OCI-LY3 (cell line): ENCODE data around the gene HOXD12.

Experiments used
- H2AFZ ChIP-seq: fragments of 200-600, 300-600 bp; shearing (Covaris generic); 2 replicates; pipeline ENCODE4 v1.6.0; 2014; ENCODE audit warnings: antibody characterized with exemption, low read depth, low read length
- H3K27ac ChIP-seq: fragments of 200-600, 300-600 bp; sonication (generic); 2 replicates; pipeline ENCODE4 v1.5.1; 2014; ENCODE audit warnings: mild to moderate bottlenecking, low read length, moderate library complexity, mixed read lengths
- H3K27me3 ChIP-seq: fragments of 200-600, 300-600 bp; sonication (generic); 2 replicates; pipeline ENCODE4 v1.6.1; 2014; ENCODE audit warnings: low read depth, low read length, mixed read lengths
- H3K36me3 ChIP-seq: fragments of 200-600, 300-600 bp; sonication (generic); replicated peaks from 2 replicates; pipeline ENCODE3; 2014; ENCODE audit warnings: low read depth, low read length, mixed read lengths
- H3K4me1 ChIP-seq: fragments of 300-600, 200-600 bp; sonication (generic); 2 replicates; pipeline ENCODE4 v1.6.1; 2014; ENCODE audit warnings: low read length, mixed read lengths
- H3K4me2 ChIP-seq: fragments of 200-600, 300-600 bp; sonication (generic); 2 replicates; pipeline ENCODE4 v1.6.1; 2014; ENCODE audit warnings: low read length, mixed read lengths
- H3K4me3 ChIP-seq: fragments of 300-600, 200-600 bp; sonication (generic); 2 replicates; pipeline ENCODE4 v1.5.1; 2014; ENCODE audit warnings: antibody characterized with exemption, mild to moderate bottlenecking, low read length, moderate library complexity
- H3K79me2 ChIP-seq: fragments of 300-600, 200-600 bp; shearing (Covaris generic); 2 replicates; pipeline ENCODE4 v1.6.1; 2014; ENCODE audit warnings: mild to moderate bottlenecking, low read length, mixed read lengths
- H3K9ac ChIP-seq: fragments of 300-600, 200-600 bp; shearing (Covaris generic); 2 replicates; pipeline ENCODE4 v1.6.0; 2014; ENCODE audit warnings: mild to moderate bottlenecking, low read length, moderate library complexity
- H3K9me3 ChIP-seq: fragments of 200-600, 300-600 bp; shearing (Covaris generic); 2 replicates; pipeline ENCODE4 v1.6.1; 2014; ENCODE audit warnings: low read length, mixed read lengths; ENCODE audit not compliant: insufficient read depth
- H4K20me1 ChIP-seq: fragments of 200-600, 300-600 bp; sonication (generic); 2 replicates; pipeline ENCODE4 v1.6.1; 2016; ENCODE audit warnings: low read length, mixed read lengths; ENCODE audit not compliant: insufficient read depth
- CTCF ChIP-seq: fragments of 200-600, 300-600 bp; sonication (generic); IDR thresholded peaks from 2 replicates; pipeline ENCODE4 v1.5.1; 2014; ENCODE audit warnings: antibody characterized with exemption, low read length, low read depth
- EZH2phosphoT487 ChIP-seq: fragments of 200-600 bp; shearing (Covaris generic); IDR thresholded peaks from 2 replicates; pipeline ENCODE4 v1.6.1; 2018; ENCODE audit warnings: antibody characterized with exemption, mixed run types, low read depth

Gene HOXD12

GRCh38 chr2:176122052-176122682 is 22.6 kb downstream of the HOXD12 start:
- Histone ChIP-seq H3K79me2 (no peaks in the 10 kb centered on the region), H3K9ac (no peak overlapping the region), H3K27ac (no peak overlapping the region), H3K4me3 (no peak overlapping the region), H3K9me3 (no peaks in the 10 kb centered on the region), H3K27me3 (no peaks in the 10 kb centered on the region), H3K4me2 (no peak overlapping the region), H3K4me1 (no peaks in the 10 kb centered on the region), H3K36me3 (no peaks in the 10 kb centered on the region), H2AFZ (no peak overlapping the region), H4K20me1 (no peaks in the 10 kb centered on the region)
- TF ChIP-seq CTCF (no peak), EZH2phosphoT487 (no peak)

- Histone ChIP-seq H3K9ac (no peak within 1 kb of the TSS), H3K36me3 (no peaks in the 10 kb centered on the region), H4K20me1 (no peaks in the 10 kb centered on the region), H3K79me2 (no peaks in the 10 kb centered on the region), H3K4me3 (no peak within 1 kb of the TSS), H2AFZ (no peak within 1 kb of the TSS), H3K27me3 (no peaks in the 10 kb centered on the region), H3K4me1 (no peaks in the 10 kb centered on the region), H3K27ac (no peak within 1 kb of the TSS), H3K4me2 (no peak within 1 kb of the TSS), H3K9me3 (no peaks in the 10 kb centered on the region)
- TF ChIP-seq CTCF (no peak), EZH2phosphoT487 (no peak)
These were observed 23.3 kb downstream of the HOXD12 start, which contains the start of gene HOXD9 for GRCh38 chr2:176122683-176123410. HOXD9 (plus strand) TSS chr2:176122719; CDS start chr2:176122769, 50 bp downstream.

GRCh38 chr2:176123411-176124109 is 24.0 kb downstream of the HOXD12 start:
- H2AFZ ChIP-seq = no peak overlapping the region
- TF ChIP-seq EZH2phosphoT487 (no peak), CTCF (no peak)
- no peak overlapping the region for H3K27ac ChIP-seq
- no peaks in the 10 kb centered on the region for H4K20me1 ChIP-seq
- no peaks in the 10 kb centered on the region for H3K4me1 ChIP-seq
- no peaks in the 10 kb centered on the region for H3K27me3 ChIP-seq
- no peak overlapping the region for H3K4me2 ChIP-seq
- H3K9ac ChIP-seq = no peak overlapping the region
- H3K79me2 ChIP-seq = no peaks in the 10 kb centered on the region
- no peaks in the 10 kb centered on the region for H3K36me3 ChIP-seq
- no peak overlapping the region for H3K4me3 ChIP-seq
- H3K9me3 ChIP-seq = no peaks in the 10 kb centered on the region
